Astrocyte (in vitro differentiated cells and primary cell): ENCODE measurements around the gene TOM1L2. TPM values are rescaled to one million over a fixed set of nuclear protein-coding genes. Genes with fewer than 3 reads are reported as not detected.

Experiments used
- DNase-seq: peaks from one replicate; pipeline ENCODE4 v3.0.0-alpha.2; 2010; ENCODE audit warnings: low read depth
- FAIRE-seq: peaks from 2 replicates; lab custom pipeline; 2011; peaks lifted over from hg19 to GRCh38; lab: Jason Lieb, UNC
- H2AFZ ChIP-seq: 2 replicates; pipeline ENCODE4 v1.6.0; 2012; ENCODE audit warnings: low read depth, low read length, inconsistent platforms
- H3K27ac ChIP-seq: 2 replicates; pipeline ENCODE4 v1.5.1; 2011; ENCODE audit warnings: low read depth, low read length, inconsistent platforms
- H3K27me3 ChIP-seq: 2 replicates; pipeline ENCODE4 v1.6.0; 2011; ENCODE audit warnings: low read length, inconsistent platforms; ENCODE audit not compliant: insufficient read depth
- H3K36me3 ChIP-seq: 2 replicates; pipeline ENCODE4 v1.5.1; 2011; ENCODE audit warnings: low read length, inconsistent platforms; ENCODE audit not compliant: insufficient read depth
- H3K4me1 ChIP-seq: 2 replicates; pipeline ENCODE4 v1.5.1; 2011; ENCODE audit warnings: low read length, inconsistent platforms; ENCODE audit not compliant: insufficient read depth
- H3K4me2 ChIP-seq: 2 replicates; pipeline ENCODE4 v1.6.0; 2012; ENCODE audit warnings: low read length, inconsistent platforms
- H3K4me3 ChIP-seq: 2 replicates; pipeline ENCODE4 v1.5.1; 2011; ENCODE audit warnings: low read depth, mild to moderate bottlenecking, low read length, inconsistent platforms; ENCODE audit not compliant: insufficient read depth
- H3K79me2 ChIP-seq: 2 replicates; pipeline ENCODE4 v1.6.0; 2012; ENCODE audit warnings: mild to moderate bottlenecking, low read length, inconsistent platforms; ENCODE audit not compliant: insufficient read depth
- H3K9ac ChIP-seq: 2 replicates; pipeline ENCODE4 v1.6.0; 2012; ENCODE audit warnings: mild to moderate bottlenecking, low read length, inconsistent platforms
- H3K9me3 ChIP-seq: 2 replicates; pipeline ENCODE4 v1.5.1; 2012; ENCODE audit warnings: low read depth, mild to moderate bottlenecking, low read length, inconsistent platforms; ENCODE audit not compliant: insufficient read depth
- H4K20me1 ChIP-seq: 2 replicates; pipeline ENCODE4 v1.6.0; 2012; ENCODE audit warnings: low read length, inconsistent platforms; ENCODE audit not compliant: insufficient read depth
- H3K27ac Mint-ChIP-seq: one replicate; pipeline ENCODE4 v1.8.0; 2021; ENCODE audit warnings: mild to moderate bottlenecking, mixed read lengths; ENCODE audit not compliant: unreplicated experiment
- H3K27me3 Mint-ChIP-seq: one replicate; pipeline ENCODE4 v1.8.0; 2021; ENCODE audit warnings: low read depth, mixed read lengths; ENCODE audit not compliant: unreplicated experiment
- H3K36me3 Mint-ChIP-seq: one replicate; pipeline ENCODE4 v1.8.0; 2021; ENCODE audit warnings: low read depth, mixed read lengths; ENCODE audit not compliant: unreplicated experiment
- H3K4me1 Mint-ChIP-seq: one replicate; pipeline ENCODE4 v1.8.0; 2021; ENCODE audit warnings: low read depth, mixed read lengths; ENCODE audit not compliant: unreplicated experiment
- H3K4me3 Mint-ChIP-seq: one replicate; pipeline ENCODE4 v1.8.0; 2021; ENCODE audit warnings: mild to moderate bottlenecking, moderate library complexity, mixed read lengths; ENCODE audit not compliant: unreplicated experiment
- H3K9me3 Mint-ChIP-seq: one replicate; pipeline ENCODE4 v1.8.0; 2021; ENCODE audit warnings: mild to moderate bottlenecking, mixed read lengths; ENCODE audit not compliant: unreplicated experiment
- EZH2 ChIP-seq: IDR thresholded peaks from 2 replicates; pipeline ENCODE4 v1.6.1; 2012; ENCODE audit warnings: mild to moderate bottlenecking, low read length, inconsistent platforms; ENCODE audit not compliant: insufficient read depth
- total RNA-seq: library from RNA; stranded (reverse); gene quantifications from 2 replicates; pipeline ENCODE4 v1.2.1, GENCODE V29; 2021
- TF ChIP-seq, protein P1 (sequence below): IDR thresholded peaks from 2 replicates; pipeline ENCODE4 v1.5.1; 2011; ENCODE audit warnings: low read depth, mild to moderate bottlenecking, inconsistent platforms, low read length, moderate library complexity; ENCODE audit not compliant: insufficient read depth

TOM1L2 gene
- total RNA-seq, 1 donor from 2014 or later = 54.4 TPM

DNA sequence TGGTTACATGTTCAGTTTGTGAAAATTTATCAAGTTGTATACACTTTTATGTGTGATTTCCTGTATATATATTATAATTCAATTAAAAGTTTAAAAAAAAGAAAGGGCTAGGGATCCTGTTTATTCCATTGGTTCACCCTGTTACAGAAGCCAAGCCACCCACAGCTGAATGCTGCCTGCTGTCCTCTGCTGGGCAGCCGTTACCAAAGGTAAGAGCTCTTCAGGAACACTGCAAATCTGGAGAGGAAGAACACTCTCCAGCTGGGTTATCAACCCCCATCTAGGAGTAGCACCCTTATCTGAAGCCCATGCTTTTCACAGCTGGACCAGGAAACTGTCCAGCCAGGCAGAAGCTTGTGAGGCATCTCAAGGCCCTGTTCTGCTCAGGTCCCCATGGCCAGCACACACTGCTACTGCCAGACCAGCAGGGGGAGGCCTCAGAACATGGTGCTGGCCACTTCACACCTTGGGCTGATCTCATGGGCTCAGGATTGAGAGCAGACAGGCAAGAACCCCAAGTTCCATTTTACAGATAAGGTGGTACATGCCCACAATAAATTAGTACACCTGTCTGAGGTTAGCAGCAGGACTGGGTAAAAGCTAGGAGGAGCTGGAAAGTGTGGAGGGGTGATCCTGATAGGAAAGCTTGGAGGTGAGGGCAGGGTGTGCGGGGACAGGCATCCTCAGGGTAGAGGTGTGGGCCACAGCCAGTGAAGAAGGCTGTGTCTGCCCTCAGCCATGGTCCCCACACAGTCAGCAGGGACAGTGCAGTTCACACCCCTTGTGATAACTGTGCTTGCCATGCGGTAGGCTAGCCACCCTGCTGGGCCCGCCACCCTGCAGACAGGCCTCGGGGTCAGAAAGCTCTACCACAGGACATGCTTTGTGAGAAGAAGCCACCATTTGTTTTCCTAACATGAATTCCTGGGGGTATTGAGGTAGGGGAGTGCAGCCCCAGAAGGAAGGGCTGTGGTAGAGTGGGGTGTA, 81.1 kb downstream of the TOM1L2 start:
- FAIRE-seq (no peak), DNase-seq (peak; percentile 56)
- H3K79me2 ChIP-seq = no peaks in the 10 kb centered on the region
- H3K27me3 Mint-ChIP-seq = no peaks in the 10 kb centered on the region
- peaks cover 2% of the 10 kb centered on the region for H3K4me1 ChIP-seq
- no peak overlapping the region for H3K27ac Mint-ChIP-seq
- no peaks in the 10 kb centered on the region for H3K9me3 ChIP-seq
- H3K4me3 Mint-ChIP-seq = no peak overlapping the region
- TF ChIP-seq EZH2 = no peak
- TF ChIP-seq, protein P1, sequence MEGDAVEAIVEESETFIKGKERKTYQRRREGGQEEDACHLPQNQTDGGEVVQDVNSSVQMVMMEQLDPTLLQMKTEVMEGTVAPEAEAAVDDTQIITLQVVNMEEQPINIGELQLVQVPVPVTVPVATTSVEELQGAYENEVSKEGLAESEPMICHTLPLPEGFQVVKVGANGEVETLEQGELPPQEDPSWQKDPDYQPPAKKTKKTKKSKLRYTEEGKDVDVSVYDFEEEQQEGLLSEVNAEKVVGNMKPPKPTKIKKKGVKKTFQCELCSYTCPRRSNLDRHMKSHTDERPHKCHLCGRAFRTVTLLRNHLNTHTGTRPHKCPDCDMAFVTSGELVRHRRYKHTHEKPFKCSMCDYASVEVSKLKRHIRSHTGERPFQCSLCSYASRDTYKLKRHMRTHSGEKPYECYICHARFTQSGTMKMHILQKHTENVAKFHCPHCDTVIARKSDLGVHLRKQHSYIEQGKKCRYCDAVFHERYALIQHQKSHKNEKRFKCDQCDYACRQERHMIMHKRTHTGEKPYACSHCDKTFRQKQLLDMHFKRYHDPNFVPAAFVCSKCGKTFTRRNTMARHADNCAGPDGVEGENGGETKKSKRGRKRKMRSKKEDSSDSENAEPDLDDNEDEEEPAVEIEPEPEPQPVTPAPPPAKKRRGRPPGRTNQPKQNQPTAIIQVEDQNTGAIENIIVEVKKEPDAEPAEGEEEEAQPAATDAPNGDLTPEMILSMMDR = peak; percentile 71
- no peak overlapping the region for H3K27ac ChIP-seq
- peaks cover 33% of the 10 kb centered on the region for H3K36me3 Mint-ChIP-seq
- peaks cover 4% of the 10 kb centered on the region for H3K36me3 ChIP-seq
- no peaks in the 10 kb centered on the region for H3K9me3 Mint-ChIP-seq
- H3K9ac ChIP-seq = no peak overlapping the region
- no peak overlapping the region for H3K4me3 ChIP-seq
- no peak overlapping the region for H3K4me2 ChIP-seq
- no peaks in the 10 kb centered on the region for H3K27me3 ChIP-seq
- peaks cover 12% of the 10 kb centered on the region for H4K20me1 ChIP-seq
- H3K4me1 Mint-ChIP-seq = peaks cover 6% of the 10 kb centered on the region
- no peak overlapping the region for H2AFZ ChIP-seq

- Histone ChIP-seq H2AFZ (no peak overlapping the region), H3K36me3 (peaks cover under 1% of the 10 kb centered on the region), H3K27ac (no peak overlapping the region), H4K20me1 (peaks cover 16% of the 10 kb centered on the region), H3K4me3 (no peak overlapping the region), H3K4me2 (no peak overlapping the region), H3K4me1 (peaks cover 2% of the 10 kb centered on the region), H3K27me3 (no peaks in the 10 kb centered on the region), H3K9me3 (no peaks in the 10 kb centered on the region), H3K79me2 (no peaks in the 10 kb centered on the region), H3K9ac (no peak overlapping the region)
- Mint-ChIP-seq H3K4me1 (peaks cover 6% of the 10 kb centered on the region), H3K27ac (no peak overlapping the region), H3K27me3 (no peaks in the 10 kb centered on the region), H3K36me3 (peaks cover 32% of the 10 kb centered on the region), H3K9me3 (no peaks in the 10 kb centered on the region), H3K4me3 (no peak overlapping the region)
- DNase-seq (no peak), FAIRE-seq (no peak)
- no peak for TF ChIP-seq EZH2
- TF ChIP-seq, protein P1 = no peak
These were observed 82.3 kb downstream of the TOM1L2 start for GRCh38 chr17:17889922-17890321.

GRCh38 chr17:17888821-17889220, 83.4 kb downstream of the TOM1L2 start:
- peaks cover 2% of the 10 kb centered on the region for H3K4me1 ChIP-seq
- H3K36me3 Mint-ChIP-seq = peaks cover 37% of the 10 kb centered on the region
- no peaks in the 10 kb centered on the region for H3K9me3 Mint-ChIP-seq
- TF ChIP-seq EZH2 = no peak
- TF ChIP-seq, protein P1 = peak; percentile 8
- no peaks in the 10 kb centered on the region for H3K27me3 Mint-ChIP-seq
- peaks cover 18% of the 10 kb centered on the region for H4K20me1 ChIP-seq
- H3K27ac ChIP-seq = no peak overlapping the region
- H2AFZ ChIP-seq = no peak overlapping the region
- DNase-seq = no peak
- H3K4me1 Mint-ChIP-seq = peaks cover 6% of the 10 kb centered on the region
- no peak overlapping the region for H3K4me2 ChIP-seq
- no peak overlapping the region for H3K4me3 ChIP-seq
- FAIRE-seq = no peak
- no peak overlapping the region for H3K27ac Mint-ChIP-seq
- H3K36me3 ChIP-seq = peaks cover 6% of the 10 kb centered on the region
- no peak overlapping the region for H3K4me3 Mint-ChIP-seq
- no peak overlapping the region for H3K9ac ChIP-seq
- H3K9me3 ChIP-seq = no peaks in the 10 kb centered on the region
- no peaks in the 10 kb centered on the region for H3K79me2 ChIP-seq
- no peaks in the 10 kb centered on the region for H3K27me3 ChIP-seq
